ENCODE data around the gene PRUNE2. TPM values are rescaled to one million over a fixed set of nuclear protein-coding genes. Genes with fewer than 3 reads are reported as not detected.
A peak's percentile ranks its signal among the peaks of the same experiment; 100 is the strongest.
"Not testable (repeated sequence)": the region's sequence is repeated elsewhere in the genome, so short reads cannot be mapped to it uniquely, and the experiment has no call there.

Gene PRUNE2
- total and polyA plus RNA-seq, 9 donors = 9.1 to 16.4 (median 11.9) TPM

DNA sequence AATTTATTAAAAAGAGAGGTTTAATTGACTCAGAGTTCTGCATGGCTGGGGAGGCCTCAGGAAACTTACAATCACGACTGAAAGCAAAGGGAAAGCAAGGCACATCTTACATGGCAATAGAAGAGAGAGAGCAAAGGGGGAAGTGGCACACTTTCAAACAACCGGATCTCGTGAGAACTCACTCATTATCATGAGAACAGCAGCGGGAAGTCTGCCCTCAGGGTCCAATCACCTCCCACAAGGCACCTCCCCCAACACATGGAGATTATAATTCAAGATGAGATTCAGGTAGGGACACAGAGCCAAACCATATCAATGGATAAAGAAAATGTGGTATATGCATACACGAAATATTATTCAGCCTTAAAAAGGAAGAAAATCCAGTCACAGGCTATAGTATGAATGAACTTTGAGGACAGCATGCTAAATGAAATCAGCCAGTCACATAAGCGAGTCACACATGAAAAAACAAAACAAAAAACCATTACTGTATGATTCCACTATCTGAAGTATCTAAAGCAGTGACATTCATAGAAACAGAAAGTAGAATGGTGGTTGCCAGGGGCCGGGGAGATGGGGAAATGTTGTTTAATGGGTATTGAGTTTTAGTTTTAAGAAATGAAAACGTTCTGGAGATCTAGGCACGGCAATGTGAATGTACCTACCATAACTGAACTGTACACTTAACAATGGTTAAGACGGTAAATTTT lies 225.0 kb downstream of the PRUNE2 start:
- H3K27me3 ChIP-seq (ENCODE audit: control insufficient read depth, insufficient read depth, low read length) = no peaks in the 10 kb centered on the region
- peaks cover 4% of the 10 kb centered on the region for H3K9me3 ChIP-seq (replicated peaks; ENCODE audit: control insufficient read depth, low read depth, low read length)
- no peak overlapping the region for H3K4me3 ChIP-seq (ENCODE audit: low read length)
- H3K4me1 ChIP-seq (ENCODE audit: control insufficient read depth, insufficient read depth, low read length) = no peaks in the 10 kb centered on the region
- WGBS (ENCODE audit: insufficient coverage) = no CpG with 5 or more reads among the region's 10 CpGs
- H3K27ac ChIP-seq (ENCODE audit: low read length) = no peak overlapping the region
- no peak for DNase-seq
- no peaks in the 10 kb centered on the region for H3K36me3 ChIP-seq (ENCODE audit: control insufficient read depth, insufficient read depth, low read length)

DNA sequence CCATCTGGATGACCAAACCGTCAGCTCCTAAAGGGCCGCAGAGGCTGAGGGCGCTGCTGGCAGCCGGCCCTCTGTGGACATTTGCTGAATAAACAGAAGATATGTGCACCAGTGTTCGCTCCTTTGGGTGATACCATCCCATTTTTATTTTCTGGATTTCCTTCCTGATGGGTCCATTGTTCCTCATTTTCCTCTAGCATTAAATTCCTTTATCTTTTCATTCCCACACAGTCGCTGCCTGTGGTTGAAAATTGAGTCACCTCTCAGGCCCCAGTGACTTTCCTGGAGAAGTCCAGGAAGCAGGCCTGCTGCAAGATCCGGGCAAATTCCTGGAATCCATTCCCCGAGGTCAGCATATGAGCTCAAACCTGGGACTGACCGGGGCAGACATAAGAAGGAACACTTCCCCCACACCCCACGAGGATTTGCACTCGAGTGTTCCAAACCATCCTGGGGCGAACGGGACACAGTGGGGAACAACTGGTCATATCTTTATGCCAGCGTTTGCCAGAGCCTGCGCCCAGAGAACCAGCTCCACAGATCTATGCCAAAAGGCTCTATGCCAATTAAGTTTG lies 228.3 kb downstream of the PRUNE2 start:
- Histone ChIP-seq H3K36me3 (ENCODE audit: control insufficient read depth, insufficient read depth, low read length) (no peaks in the 10 kb centered on the region), H3K4me1 (ENCODE audit: control insufficient read depth, insufficient read depth, low read length) (no peaks in the 10 kb centered on the region), H3K27ac (ENCODE audit: low read length) (peak overlapping the region; percentile 23), H3K4me3 (ENCODE audit: low read length) (no peak overlapping the region), H3K27me3 (ENCODE audit: control insufficient read depth, insufficient read depth, low read length) (no peaks in the 10 kb centered on the region), H3K9me3 (replicated peaks; ENCODE audit: control insufficient read depth, low read depth, low read length) (peaks cover 4% of the 10 kb centered on the region)
- peak; percentile 36 for DNase-seq
- 53% methylated on average over 12 of the region's 15 CpGs for WGBS (ENCODE audit: insufficient coverage)

DNA sequence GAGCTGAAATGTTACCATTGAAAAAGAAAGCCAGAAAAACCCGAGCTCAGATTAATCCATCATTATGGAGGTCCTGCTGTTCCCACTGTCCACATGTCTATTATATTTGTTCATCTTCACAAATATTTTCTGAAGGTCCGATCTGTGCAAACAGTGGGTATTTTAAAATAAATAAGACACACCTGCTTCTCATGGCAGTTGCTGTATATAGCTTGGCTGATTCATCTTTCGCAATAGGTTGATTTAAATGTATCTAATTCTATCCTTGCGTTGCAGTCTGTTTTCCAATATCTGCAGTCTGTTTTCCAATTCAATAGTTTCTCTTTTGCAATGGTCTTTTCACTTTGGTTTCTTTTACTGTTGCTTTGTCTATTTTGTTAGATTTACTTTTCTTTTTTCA lies 229.1 kb downstream of the PRUNE2 start:
- Histone ChIP-seq H3K9me3 (replicated peaks; ENCODE audit: control insufficient read depth, low read depth, low read length) (peaks cover 4% of the 10 kb centered on the region), H3K4me3 (ENCODE audit: low read length) (no peak overlapping the region), H3K4me1 (ENCODE audit: control insufficient read depth, insufficient read depth, low read length) (no peaks in the 10 kb centered on the region), H3K27ac (ENCODE audit: low read length) (no peak overlapping the region), H3K27me3 (ENCODE audit: control insufficient read depth, insufficient read depth, low read length) (no peaks in the 10 kb centered on the region), H3K36me3 (ENCODE audit: control insufficient read depth, insufficient read depth, low read length) (no peaks in the 10 kb centered on the region)
- WGBS (ENCODE audit: insufficient coverage) = no CpG with 5 or more reads among the region's 4 CpGs
- no peak for DNase-seq

DNA sequence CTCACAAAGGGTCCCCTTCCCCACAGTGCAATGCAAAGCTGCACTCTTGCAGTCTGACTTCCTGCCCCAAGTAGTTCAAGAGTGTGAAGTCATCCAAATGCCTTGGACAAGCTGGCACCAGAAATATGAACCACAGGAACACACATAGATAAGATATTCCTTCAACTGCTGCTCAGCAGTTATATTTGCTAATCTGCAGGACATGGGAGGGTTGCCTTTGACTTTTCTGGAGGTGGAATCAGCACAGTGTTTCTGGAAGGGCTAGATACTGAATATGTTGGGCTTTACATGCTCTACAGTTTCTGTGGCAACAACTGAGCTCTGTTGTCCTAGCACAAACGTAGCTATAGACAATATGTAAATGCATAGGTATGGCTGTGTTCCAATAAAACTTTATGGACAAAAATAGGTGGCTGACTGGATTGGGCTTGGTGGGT lies 238.4 kb downstream of the PRUNE2 start:
- H3K27me3 ChIP-seq (ENCODE audit: control insufficient read depth, insufficient read depth, low read length) = no peaks in the 10 kb centered on the region

DNA sequence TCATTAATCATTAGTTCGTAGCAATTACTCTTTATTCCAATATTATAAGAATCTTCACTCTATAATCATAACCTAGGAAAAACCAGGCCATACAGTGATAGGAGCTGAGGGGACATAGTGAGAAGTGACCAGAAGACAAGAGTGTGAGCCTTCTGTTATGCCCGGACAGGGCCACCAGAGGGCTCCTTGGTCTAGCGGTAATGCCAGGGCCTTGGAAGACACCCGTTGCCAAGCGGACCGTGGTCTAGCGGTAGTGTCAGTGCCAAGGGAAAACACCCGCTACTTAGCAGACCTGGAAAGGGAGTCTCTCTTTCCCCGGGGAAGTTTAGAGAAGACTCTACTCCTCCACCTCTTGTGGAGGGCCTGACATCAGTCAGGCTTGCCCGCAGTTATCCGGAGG lies 239.9 kb downstream of the PRUNE2 start:
- DNase-seq = not testable (repeated sequence)
- WGBS (ENCODE audit: insufficient coverage) = 76% methylated on average over 7 of the region's 11 CpGs

More for the DNA sequence above, 238.4 kb downstream of the PRUNE2 start:
- Histone ChIP-seq H3K27ac (ENCODE audit: low read length) (no peak overlapping the region), H3K9me3 (replicated peaks; ENCODE audit: control insufficient read depth, low read depth, low read length) (no peaks in the 10 kb centered on the region), H3K4me3 (ENCODE audit: low read length) (no peak overlapping the region), H3K36me3 (ENCODE audit: control insufficient read depth, insufficient read depth, low read length) (no peaks in the 10 kb centered on the region), H3K4me1 (ENCODE audit: control insufficient read depth, insufficient read depth, low read length) (peaks cover 8% of the 10 kb centered on the region)
- WGBS (ENCODE audit: insufficient coverage) = no CpG with 5 or more reads among the region's 1 CpG
- no peak for DNase-seq

DNA sequence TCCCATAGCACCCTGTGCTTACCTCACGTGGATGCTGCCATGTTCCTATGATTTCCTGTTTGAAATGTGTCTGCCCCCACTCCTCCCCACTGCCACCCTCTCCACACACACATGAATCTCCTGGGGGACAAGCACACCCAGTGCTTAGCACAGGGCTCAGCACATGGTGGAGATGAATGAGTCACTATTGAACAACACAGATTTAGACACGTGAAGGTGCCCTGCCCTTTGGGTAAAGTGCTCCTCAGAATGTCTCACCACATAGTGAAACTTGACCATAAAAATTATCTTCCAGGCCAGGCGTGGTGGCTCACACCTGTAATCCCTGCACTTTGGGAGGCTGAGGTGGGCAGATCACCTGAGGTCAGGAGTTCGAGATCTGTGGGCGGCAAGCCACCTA lies 240.5 kb downstream of the PRUNE2 start:
- 70% methylated on average over 1 of the region's 5 CpGs for WGBS (ENCODE audit: insufficient coverage)
- Histone ChIP-seq H3K4me1 (ENCODE audit: control insufficient read depth, insufficient read depth, low read length) (peaks cover 8% of the 10 kb centered on the region), H3K4me3 (ENCODE audit: low read length) (no peak overlapping the region), H3K36me3 (ENCODE audit: control insufficient read depth, insufficient read depth, low read length) (no peaks in the 10 kb centered on the region), H3K9me3 (replicated peaks; ENCODE audit: control insufficient read depth, low read depth, low read length) (no peaks in the 10 kb centered on the region), H3K27me3 (ENCODE audit: control insufficient read depth, insufficient read depth, low read length) (no peaks in the 10 kb centered on the region), H3K27ac (ENCODE audit: low read length) (no peak overlapping the region)
- DNase-seq = no peak

More for the DNA sequence above, 239.9 kb downstream of the PRUNE2 start:
- H3K9me3 ChIP-seq (replicated peaks; ENCODE audit: control insufficient read depth, low read depth, low read length); H3K4me1 ChIP-seq (ENCODE audit: control insufficient read depth, insufficient read depth, low read length); H3K27ac ChIP-seq (ENCODE audit: low read length); H3K27me3 ChIP-seq (ENCODE audit: control insufficient read depth, insufficient read depth, low read length); H3K4me3 ChIP-seq (ENCODE audit: low read length); H3K36me3 ChIP-seq (ENCODE audit: control insufficient read depth, insufficient read depth, low read length): not testable (repeated sequence)

DNA sequence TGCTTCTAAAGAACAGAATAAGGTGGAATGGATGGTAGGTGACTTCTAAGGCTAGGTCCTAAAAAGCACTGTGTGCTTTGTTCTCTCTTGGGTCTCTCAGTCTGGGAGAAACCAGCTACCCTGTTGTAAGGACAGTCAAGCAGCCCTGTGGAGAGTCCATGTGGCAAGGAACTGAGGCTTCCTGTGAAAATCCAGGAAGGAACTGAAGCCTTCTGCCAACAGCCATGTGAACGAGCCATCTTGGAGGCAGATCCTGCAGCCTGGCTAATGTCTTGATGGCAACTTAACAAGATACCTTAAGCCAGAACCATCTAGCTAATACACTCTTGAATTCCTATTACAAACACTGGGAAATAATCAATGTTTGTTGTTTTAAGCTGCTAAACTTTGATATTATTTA lies 241.8 kb downstream of the PRUNE2 start:
- Histone ChIP-seq H3K36me3 (ENCODE audit: control insufficient read depth, insufficient read depth, low read length) (no peaks in the 10 kb centered on the region), H3K27me3 (ENCODE audit: control insufficient read depth, insufficient read depth, low read length) (no peaks in the 10 kb centered on the region), H3K27ac (ENCODE audit: low read length) (no peak overlapping the region), H3K9me3 (replicated peaks; ENCODE audit: control insufficient read depth, low read depth, low read length) (no peaks in the 10 kb centered on the region), H3K4me3 (ENCODE audit: low read length) (no peak overlapping the region), H3K4me1 (ENCODE audit: control insufficient read depth, insufficient read depth, low read length) (peaks cover 8% of the 10 kb centered on the region)
- no peak for DNase-seq
- no CpG with 5 or more reads among the region's 1 CpG for WGBS (ENCODE audit: insufficient coverage)

DNA sequence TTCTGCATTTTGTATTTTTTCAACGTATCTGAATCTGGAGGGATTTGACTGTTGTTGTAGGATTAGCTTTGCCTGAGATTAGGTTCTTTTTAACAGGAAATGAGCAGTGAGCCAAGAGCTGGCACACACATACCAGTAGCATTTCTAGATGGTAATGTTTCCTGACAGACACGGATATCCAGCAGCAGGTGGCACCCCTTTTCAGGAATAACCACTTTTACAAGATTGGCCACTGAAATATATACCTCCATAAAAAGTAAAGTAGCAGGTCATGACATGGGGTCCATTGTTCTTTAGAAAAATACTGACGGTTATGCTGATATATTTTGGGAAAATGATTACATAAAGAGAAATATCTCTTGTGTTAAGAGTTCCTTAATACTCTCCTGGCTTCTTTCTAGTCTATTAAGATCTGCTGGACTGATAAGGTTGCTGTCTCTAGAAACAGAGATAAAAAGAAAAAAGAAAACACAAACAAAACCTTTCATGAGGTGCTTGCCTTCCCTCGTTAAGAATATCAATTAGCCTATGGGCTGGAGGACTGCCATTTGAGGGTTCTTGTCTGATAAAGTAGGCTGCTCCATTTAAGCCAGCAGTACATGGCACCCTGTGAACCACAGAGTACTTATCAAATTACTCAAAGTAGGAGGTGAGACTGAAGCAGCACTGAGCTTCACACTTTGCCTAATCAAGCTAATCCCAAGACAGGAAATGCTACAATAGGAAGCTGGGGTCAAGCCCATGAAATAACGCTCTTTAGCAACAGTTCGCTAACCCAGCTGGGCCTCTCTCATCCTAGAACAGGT lies 243.2 kb downstream of the PRUNE2 start:
- Histone ChIP-seq H3K4me3 (ENCODE audit: low read length) (no peak overlapping the region), H3K4me1 (ENCODE audit: control insufficient read depth, insufficient read depth, low read length) (peaks cover 8% of the 10 kb centered on the region), H3K36me3 (ENCODE audit: control insufficient read depth, insufficient read depth, low read length) (no peaks in the 10 kb centered on the region), H3K9me3 (replicated peaks; ENCODE audit: control insufficient read depth, low read depth, low read length) (no peaks in the 10 kb centered on the region), H3K27ac (ENCODE audit: low read length) (no peak overlapping the region), H3K27me3 (ENCODE audit: control insufficient read depth, insufficient read depth, low read length) (no peaks in the 10 kb centered on the region)
- peak; percentile 44 for DNase-seq
- no CpG with 5 or more reads among the region's 6 CpGs for WGBS (ENCODE audit: insufficient coverage)

DNA sequence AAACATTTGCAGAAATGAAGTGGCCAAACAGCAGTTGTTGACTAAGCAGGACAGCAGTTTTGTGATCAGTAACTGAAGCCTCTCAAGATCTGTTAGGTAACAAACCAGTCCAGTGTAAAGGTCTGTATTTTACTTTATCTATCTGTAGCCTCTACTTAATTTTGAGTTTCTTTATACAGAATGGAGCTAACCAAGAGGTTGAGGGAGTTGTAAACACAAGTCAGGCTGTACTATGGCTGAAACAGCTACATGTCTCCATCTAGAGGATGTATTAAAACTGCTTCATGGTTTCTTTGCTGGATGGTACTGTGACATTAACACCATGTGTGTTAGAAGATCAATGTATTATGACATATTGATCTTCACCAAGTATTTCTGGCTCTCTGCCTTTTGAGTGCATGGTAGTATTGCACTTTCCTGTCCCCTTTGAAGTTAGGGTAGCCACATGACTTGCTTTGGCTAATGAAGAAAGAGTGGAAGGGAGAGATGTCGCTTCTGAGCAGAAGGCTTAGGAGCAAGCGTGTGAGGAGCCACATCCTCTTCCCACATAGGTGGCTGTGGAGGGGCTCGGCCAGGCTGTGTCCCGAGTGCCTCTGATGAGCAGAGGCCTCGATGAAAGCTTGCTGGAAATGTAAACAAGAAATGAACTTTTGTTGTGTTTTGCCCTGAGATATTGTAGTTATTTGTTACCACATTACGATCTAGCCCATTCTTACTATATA lies 247.2 kb downstream of the PRUNE2 start:
- Histone ChIP-seq H3K9me3 (replicated peaks; ENCODE audit: control insufficient read depth, low read depth, low read length) (no peaks in the 10 kb centered on the region), H3K4me3 (ENCODE audit: low read length) (no peak overlapping the region), H3K27ac (ENCODE audit: low read length) (no peak overlapping the region), H3K36me3 (ENCODE audit: control insufficient read depth, insufficient read depth, low read length) (no peaks in the 10 kb centered on the region), H3K27me3 (ENCODE audit: control insufficient read depth, insufficient read depth, low read length) (no peaks in the 10 kb centered on the region), H3K4me1 (ENCODE audit: control insufficient read depth, insufficient read depth, low read length) (peaks cover 4% of the 10 kb centered on the region)
- peak; percentile 67 for DNase-seq
- WGBS (ENCODE audit: insufficient coverage) = no CpG with 5 or more reads among the region's 6 CpGs

DNA sequence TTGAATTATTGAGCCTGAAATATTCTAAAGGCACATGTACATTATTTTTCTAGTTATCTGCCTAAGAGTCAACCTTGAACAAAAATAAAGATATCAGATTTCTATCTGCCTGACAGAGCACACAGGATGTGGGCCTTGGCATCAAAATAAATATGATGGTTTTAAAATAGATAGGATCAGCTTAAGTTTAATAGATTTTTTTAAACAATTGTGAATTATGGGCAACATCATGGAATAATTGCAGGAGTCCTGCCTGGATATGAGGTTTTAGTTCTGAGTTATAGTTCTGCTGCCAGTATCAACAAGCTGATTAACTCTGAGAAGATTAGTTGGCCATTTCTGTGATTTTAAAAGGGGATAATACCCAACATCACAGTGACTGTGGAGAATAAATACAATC lies 248.6 kb downstream of the PRUNE2 start:
- H3K9me3 ChIP-seq (replicated peaks; ENCODE audit: control insufficient read depth, low read depth, low read length) = no peaks in the 10 kb centered on the region
- H3K27ac ChIP-seq (ENCODE audit: low read length) = no peak overlapping the region
- H3K4me3 ChIP-seq (ENCODE audit: low read length) = no peak overlapping the region
- H3K36me3 ChIP-seq (ENCODE audit: control insufficient read depth, insufficient read depth, low read length) = no peaks in the 10 kb centered on the region
- no peaks in the 10 kb centered on the region for H3K4me1 ChIP-seq (ENCODE audit: control insufficient read depth, insufficient read depth, low read length)
- no peak for DNase-seq
- H3K27me3 ChIP-seq (ENCODE audit: control insufficient read depth, insufficient read depth, low read length) = no peaks in the 10 kb centered on the region

All from muscle of leg (tissue), 11 donors.